Measurements from ENCODE around the gene APOO. TPM values are rescaled to one million over a fixed set of nuclear protein-coding genes. Genes with fewer than 3 reads are reported as not detected.

Gene APOO
- total and polyA plus RNA-seq, 9 donors = 6.0 to 39.5 (median 13.3) TPM

DNA sequence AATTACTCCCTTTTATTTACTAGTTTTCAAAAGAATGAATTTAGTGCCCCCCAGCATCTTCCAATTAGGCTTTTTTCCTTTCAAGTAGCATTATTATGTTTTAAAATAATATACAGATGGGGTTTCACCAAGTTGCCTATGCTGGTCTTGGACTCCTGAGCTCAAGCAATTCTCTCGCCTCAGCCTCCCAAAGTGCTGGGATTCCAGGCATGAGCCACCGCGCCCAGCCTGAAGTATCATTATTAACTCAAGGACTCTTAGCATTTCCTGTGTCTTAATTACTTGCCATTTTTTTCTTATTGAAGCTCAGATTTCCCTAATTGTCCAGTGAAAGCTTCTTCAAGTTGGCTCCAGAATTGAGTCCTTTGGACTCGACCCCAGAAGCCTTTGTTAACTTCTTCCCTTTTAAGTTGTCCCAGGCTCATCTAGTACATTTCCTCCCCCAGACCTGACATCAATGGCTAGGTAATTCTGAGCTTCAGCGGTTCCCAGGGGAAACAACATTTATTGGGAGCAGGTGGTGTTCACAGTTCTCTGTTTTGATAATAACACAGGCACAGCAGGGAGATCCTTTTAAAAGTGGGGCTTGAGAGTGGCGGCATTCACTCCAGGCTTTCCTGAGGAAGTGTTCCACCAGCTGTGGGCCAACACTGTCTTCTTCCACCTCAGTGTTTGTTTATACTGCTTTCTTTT lies 114.7 kb downstream of the APOO start:
- Histone ChIP-seq H3K4me3 (no peak overlapping the region), H3K4me1 (ENCODE audit: insufficient read depth) (no peaks in the 10 kb centered on the region), H3K36me3 (no peaks in the 10 kb centered on the region), H3K27me3 (no peaks in the 10 kb centered on the region), H3K27ac (no peak overlapping the region), H3K9me3 (no peaks in the 10 kb centered on the region)
- 55 to 65% (median 59%) methylated on average over 6 of the region's 6 CpGs for WGBS, 3 donors
- TF ChIP-seq EP300 (IDR thresholded peaks at IDR 0.05) = no peak
- TF ChIP-seq, protein P1, sequence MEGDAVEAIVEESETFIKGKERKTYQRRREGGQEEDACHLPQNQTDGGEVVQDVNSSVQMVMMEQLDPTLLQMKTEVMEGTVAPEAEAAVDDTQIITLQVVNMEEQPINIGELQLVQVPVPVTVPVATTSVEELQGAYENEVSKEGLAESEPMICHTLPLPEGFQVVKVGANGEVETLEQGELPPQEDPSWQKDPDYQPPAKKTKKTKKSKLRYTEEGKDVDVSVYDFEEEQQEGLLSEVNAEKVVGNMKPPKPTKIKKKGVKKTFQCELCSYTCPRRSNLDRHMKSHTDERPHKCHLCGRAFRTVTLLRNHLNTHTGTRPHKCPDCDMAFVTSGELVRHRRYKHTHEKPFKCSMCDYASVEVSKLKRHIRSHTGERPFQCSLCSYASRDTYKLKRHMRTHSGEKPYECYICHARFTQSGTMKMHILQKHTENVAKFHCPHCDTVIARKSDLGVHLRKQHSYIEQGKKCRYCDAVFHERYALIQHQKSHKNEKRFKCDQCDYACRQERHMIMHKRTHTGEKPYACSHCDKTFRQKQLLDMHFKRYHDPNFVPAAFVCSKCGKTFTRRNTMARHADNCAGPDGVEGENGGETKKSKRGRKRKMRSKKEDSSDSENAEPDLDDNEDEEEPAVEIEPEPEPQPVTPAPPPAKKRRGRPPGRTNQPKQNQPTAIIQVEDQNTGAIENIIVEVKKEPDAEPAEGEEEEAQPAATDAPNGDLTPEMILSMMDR (IDR thresholded peaks at IDR 0.05) = no peak
- no peak for DNase-seq
- intact Hi-C loops (cut with DNase I) = no loop called here

GRCh38 chrX:23790155-23790497 lies 117.6 kb downstream of the APOO start:
- TF ChIP-seq, protein P1 (IDR thresholded peaks at IDR 0.05) = no peak
- TF ChIP-seq EP300 (IDR thresholded peaks at IDR 0.05) = no peak
- no peak for TF ChIP-seq POLR2A (IDR thresholded peaks at IDR 0.05)
- H3K9me3 ChIP-seq = no peaks in the 10 kb centered on the region
- no peak for DNase-seq
- no peak overlapping the region for H3K27ac ChIP-seq
- no peaks in the 10 kb centered on the region for H3K27me3 ChIP-seq
- H3K4me1 ChIP-seq (ENCODE audit: insufficient read depth) = no peaks in the 10 kb centered on the region
- intact Hi-C loops (cut with DNase I) = no loop called here
- 91 to 92% (median 92%) methylated on average over 11 of the region's 11 CpGs for WGBS, 3 donors
- no peak overlapping the region for H3K4me3 ChIP-seq
- H3K36me3 ChIP-seq = no peaks in the 10 kb centered on the region

GRCh38 chrX:23789386-23790154 lies 118.2 kb downstream of the APOO start:
- Histone ChIP-seq H3K27me3 (no peaks in the 10 kb centered on the region), H3K9me3 (no peaks in the 10 kb centered on the region), H3K4me3 (no peak overlapping the region), H3K4me1 (ENCODE audit: insufficient read depth) (peaks cover 2% of the 10 kb centered on the region), H3K36me3 (no peaks in the 10 kb centered on the region), H3K27ac (no peak overlapping the region)
- TF ChIP-seq EP300 (IDR thresholded peaks at IDR 0.05) (no peak), POLR2A (IDR thresholded peaks at IDR 0.05) (no peak)
- TF ChIP-seq, protein P1 (IDR thresholded peaks at IDR 0.05) = no peak
- WGBS, 3 donors = 75 to 77% (median 75%) methylated on average over 8 of the region's 8 CpGs
- no peak for DNase-seq
- intact Hi-C loops (cut with DNase I) = loop anchor here in 1 of 4 donors (10.0 kb wide), 1 partner anchor 115 kb away; the partner anchor contains the start of genes APOO and CXorf58

- H3K36me3 ChIP-seq = no peaks in the 10 kb centered on the region
- H3K27ac ChIP-seq = no peak overlapping the region
- DNase-seq = no peak
- peaks cover 2% of the 10 kb centered on the region for H3K4me1 ChIP-seq (ENCODE audit: insufficient read depth)
- intact Hi-C loops (cut with DNase I) = loop anchor here in 1 of 4 donors (10.0 kb wide), 1 partner anchor 116 kb away; the partner anchor contains the start of genes APOO and CXorf58
- 56 to 72% (median 58%) methylated on average over 4 of the region's 4 CpGs for WGBS, 3 donors
- no peak overlapping the region for H3K4me3 ChIP-seq
- TF ChIP-seq POLR2A (IDR thresholded peaks at IDR 0.05) (no peak), EP300 (IDR thresholded peaks at IDR 0.05) (no peak)
- no peaks in the 10 kb centered on the region for H3K9me3 ChIP-seq
- no peaks in the 10 kb centered on the region for H3K27me3 ChIP-seq
Observed at GRCh38 chrX:23788946-23789345, 118.8 kb downstream of the APOO start.

DNA sequence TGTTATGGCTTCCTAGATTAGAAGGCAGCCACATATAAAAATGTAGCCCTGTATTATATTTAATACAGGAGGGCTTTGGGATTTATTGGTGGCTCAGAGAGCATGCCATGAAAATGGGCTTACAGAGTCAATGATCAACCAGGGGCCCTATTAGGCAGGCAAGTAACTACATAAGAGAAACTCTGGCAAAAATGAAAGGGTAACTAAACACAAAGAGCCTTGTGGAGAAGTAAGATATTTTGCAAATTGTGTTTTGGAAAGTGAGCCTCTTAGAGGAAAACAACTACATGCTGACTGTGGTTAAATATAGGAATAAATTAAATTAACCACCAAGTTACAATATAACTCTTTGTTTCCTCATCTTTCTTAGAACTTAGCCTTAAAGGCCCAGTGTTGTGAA lies 119.2 kb downstream of the APOO start:
- intact Hi-C loops (cut with DNase I) = loop anchor here in 1 of 4 donors (10.0 kb wide), 1 partner anchor 116 kb away; the partner anchor contains the start of genes APOO and CXorf58
- H3K36me3 ChIP-seq = no peaks in the 10 kb centered on the region
- H3K27ac ChIP-seq = no peak overlapping the region
- H3K27me3 ChIP-seq = no peaks in the 10 kb centered on the region
- peaks cover 2% of the 10 kb centered on the region for H3K4me1 ChIP-seq (ENCODE audit: insufficient read depth)
- DNase-seq = no peak
- TF ChIP-seq, protein P1 (IDR thresholded peaks at IDR 0.05) = no peak
- TF ChIP-seq EP300 (IDR thresholded peaks at IDR 0.05) (no peak), POLR2A (IDR thresholded peaks at IDR 0.05) (no peak)
- no peak overlapping the region for H3K4me3 ChIP-seq
- no peaks in the 10 kb centered on the region for H3K9me3 ChIP-seq
